PFSK-1 (cell line): Measurements from ENCODE around the gene GNAT2.

ENCODE experiments used
- FOXP2 ChIP-seq: optimal IDR thresholded peaks from 2 replicates; pipeline ENCODE3; 2011; ENCODE audit warnings: borderline replicate concordance, control low read depth, inconsistent platforms; ENCODE audit not compliant: insufficient read depth; ENCODE audit errors: extremely low read length, extremely low read depth
- POLR2AphosphoS5 ChIP-seq: IDR thresholded peaks from 2 replicates; pipeline ENCODE4 v1.6.1; 2012; ENCODE audit warnings: low read depth, mild to moderate bottlenecking, control low read depth, low read length, moderate library complexity
- SIN3A ChIP-seq: IDR thresholded peaks from 2 replicates; pipeline ENCODE4 v1.6.1; 2012; ENCODE audit warnings: mild to moderate bottlenecking, low read length, moderate library complexity, borderline replicate concordance; ENCODE audit not compliant: insufficient read depth
- TAF1 ChIP-seq: IDR thresholded peaks from 2 replicates; pipeline ENCODE4 v1.6.1; 2012; ENCODE audit warnings: low read length, control low read depth, borderline replicate concordance; ENCODE audit not compliant: insufficient read depth
- TF ChIP-seq, protein P1 (sequence below), 2 experiments: IDR thresholded peaks; 2 replicates each; pipeline versions ENCODE4 v1.6.1 to v1.8.0; 2011 to 2012; ENCODE audit warnings: low read depth in 2 of 2, low read length in 2 of 2, control low read depth in 1 of 2, inconsistent platforms in 1 of 2, mild to moderate bottlenecking in 1 of 2, moderate library complexity in 1 of 2; ENCODE audit not compliant: insufficient read depth in 1 of 2

Gene GNAT2

DNA sequence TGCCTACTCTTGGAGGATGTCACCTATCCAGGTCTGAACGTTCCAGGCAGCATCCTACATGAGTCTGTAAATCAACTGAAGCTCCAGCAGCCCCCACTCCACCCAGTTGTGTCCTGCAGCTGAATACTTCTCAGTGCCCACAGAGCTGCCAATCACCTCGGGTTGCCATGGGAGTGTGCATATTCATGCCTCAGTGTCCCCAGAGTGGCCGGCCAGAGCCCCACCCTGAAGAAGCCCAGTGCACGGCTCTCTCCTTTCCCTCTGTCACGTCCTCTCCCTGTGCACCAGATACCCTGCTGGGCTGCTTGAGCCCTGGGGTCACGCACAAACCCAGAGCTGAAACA is 20.4 kb upstream of the GNAT2 start:
- TF ChIP-seq POLR2AphosphoS5 = no peak
- TF ChIP-seq SIN3A = no peak
- TF ChIP-seq, protein P1, sequence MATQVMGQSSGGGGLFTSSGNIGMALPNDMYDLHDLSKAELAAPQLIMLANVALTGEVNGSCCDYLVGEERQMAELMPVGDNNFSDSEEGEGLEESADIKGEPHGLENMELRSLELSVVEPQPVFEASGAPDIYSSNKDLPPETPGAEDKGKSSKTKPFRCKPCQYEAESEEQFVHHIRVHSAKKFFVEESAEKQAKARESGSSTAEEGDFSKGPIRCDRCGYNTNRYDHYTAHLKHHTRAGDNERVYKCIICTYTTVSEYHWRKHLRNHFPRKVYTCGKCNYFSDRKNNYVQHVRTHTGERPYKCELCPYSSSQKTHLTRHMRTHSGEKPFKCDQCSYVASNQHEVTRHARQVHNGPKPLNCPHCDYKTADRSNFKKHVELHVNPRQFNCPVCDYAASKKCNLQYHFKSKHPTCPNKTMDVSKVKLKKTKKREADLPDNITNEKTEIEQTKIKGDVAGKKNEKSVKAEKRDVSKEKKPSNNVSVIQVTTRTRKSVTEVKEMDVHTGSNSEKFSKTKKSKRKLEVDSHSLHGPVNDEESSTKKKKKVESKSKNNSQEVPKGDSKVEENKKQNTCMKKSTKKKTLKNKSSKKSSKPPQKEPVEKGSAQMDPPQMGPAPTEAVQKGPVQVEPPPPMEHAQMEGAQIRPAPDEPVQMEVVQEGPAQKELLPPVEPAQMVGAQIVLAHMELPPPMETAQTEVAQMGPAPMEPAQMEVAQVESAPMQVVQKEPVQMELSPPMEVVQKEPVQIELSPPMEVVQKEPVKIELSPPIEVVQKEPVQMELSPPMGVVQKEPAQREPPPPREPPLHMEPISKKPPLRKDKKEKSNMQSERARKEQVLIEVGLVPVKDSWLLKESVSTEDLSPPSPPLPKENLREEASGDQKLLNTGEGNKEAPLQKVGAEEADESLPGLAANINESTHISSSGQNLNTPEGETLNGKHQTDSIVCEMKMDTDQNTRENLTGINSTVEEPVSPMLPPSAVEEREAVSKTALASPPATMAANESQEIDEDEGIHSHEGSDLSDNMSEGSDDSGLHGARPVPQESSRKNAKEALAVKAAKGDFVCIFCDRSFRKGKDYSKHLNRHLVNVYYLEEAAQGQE (IDR thresholded peaks at IDR 0.05; ENCODE audit: insufficient read depth in 1 of 2, low read depth in 2 of 2, low read length in 2 of 2) = no peak
- TF ChIP-seq FOXP2 = no peak
- no peak for TF ChIP-seq TAF1

GRCh38 chr1:109639063-109639840 is 19.8 kb upstream of the GNAT2 start:
- TF ChIP-seq SIN3A (no peak), TAF1 (no peak)
- TF ChIP-seq, protein P1 (IDR thresholded peaks at IDR 0.05; ENCODE audit: insufficient read depth in 1 of 2, low read depth in 2 of 2, low read length in 2 of 2) = no peak

DNA sequence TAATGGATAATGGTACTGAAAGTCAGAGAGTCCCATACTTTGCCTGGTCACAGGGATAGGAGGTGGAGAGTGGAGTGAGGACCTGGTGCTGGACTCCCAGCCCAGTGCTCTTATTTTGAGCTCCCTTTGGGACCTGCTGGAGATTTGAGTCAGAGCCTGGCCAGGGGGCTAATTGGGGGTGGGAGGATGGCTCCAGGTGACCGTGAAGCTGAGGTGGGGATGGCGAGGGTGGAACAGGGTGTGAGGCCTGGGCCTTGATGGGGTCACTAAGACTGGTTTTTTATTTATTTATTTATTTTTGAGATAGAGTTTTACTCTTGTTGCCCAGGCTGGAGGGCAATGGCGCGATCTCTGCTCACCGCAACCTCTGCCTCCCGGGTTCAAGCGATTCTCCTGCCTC is 18.0 kb upstream of the GNAT2 start:
- TF ChIP-seq SIN3A (no peak), POLR2AphosphoS5 (no peak), TAF1 (no peak), FOXP2 (no peak)
- TF ChIP-seq, protein P1 (IDR thresholded peaks at IDR 0.05; ENCODE audit: insufficient read depth in 1 of 2, low read depth in 2 of 2, low read length in 2 of 2) = no peak

DNA sequence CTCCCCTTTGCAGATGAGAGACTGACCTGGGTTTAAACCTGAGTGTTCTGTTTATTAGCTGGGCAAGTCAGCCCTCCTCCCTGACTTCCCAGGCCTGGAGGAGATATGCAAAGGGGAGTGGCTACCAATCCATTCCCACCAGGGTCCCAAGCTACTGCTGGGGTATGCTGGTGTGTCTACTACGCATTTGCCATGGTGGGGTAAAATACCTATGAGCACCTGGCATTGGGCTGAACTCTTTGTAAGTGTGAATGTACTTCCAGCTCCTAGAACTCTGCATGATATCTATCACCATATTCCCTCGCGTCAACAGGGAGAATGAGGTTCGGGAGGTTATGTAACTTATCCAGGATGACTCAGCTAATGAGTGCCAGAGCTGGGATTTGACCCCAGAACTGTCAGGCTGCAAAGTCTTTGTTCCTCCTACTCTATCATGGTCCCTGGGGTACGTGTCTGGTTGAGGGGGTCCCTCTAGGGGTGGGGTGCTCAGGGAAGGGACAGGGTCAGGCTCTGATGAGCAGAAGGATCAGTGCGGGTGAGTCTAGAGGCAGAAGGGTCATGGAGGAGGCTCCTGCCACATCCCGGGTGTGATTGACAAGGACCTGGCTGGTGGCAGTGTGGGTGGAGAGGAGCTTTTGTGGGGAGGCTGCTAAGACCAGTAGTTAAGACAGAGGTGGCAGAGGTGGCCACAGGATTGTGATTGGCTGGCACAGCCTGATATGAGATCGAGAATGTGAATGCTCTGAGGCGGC is 17.0 kb upstream of the GNAT2 start:
- TF ChIP-seq TAF1 = no peak
- no peak for TF ChIP-seq FOXP2
- no peak for TF ChIP-seq POLR2AphosphoS5
- TF ChIP-seq, protein P1 (IDR thresholded peaks at IDR 0.05; ENCODE audit: insufficient read depth in 1 of 2, low read depth in 2 of 2, low read length in 2 of 2) = no peak
- no peak for TF ChIP-seq SIN3A
